MM.1S (cell line): Measurements from ENCODE around the gene CCDC154.

Source experiments
- DNase-seq: peaks from one replicate; pipeline ENCODE4 v3.0.0-alpha.2; 2015
- H2AFZ ChIP-seq: fragments of 300-600 bp; sonication (generic); 2 replicates; pipeline ENCODE4 v1.6.0; 2016; ENCODE audit warnings: antibody characterized with exemption, low read length
- H3F3A ChIP-seq: fragments of 300-600 bp; sonication (generic); 2 replicates; pipeline ENCODE4 v1.6.1; 2016; ENCODE audit warnings: mild to moderate bottlenecking, antibody characterized with exemption, low read length, moderate library complexity, mixed read lengths; ENCODE audit not compliant: insufficient read depth
- H3K27ac ChIP-seq: fragments of 300-600 bp; sonication (generic); 2 replicates; pipeline ENCODE4 v1.5.1; 2016; ENCODE audit warnings: mild to moderate bottlenecking, low read length
- H3K27me3 ChIP-seq: fragments of 300-600 bp; sonication (generic); replicated peaks from 2 replicates; pipeline ENCODE4 v1.6.0; 2016; ENCODE audit warnings: low read length; ENCODE audit not compliant: insufficient read depth
- H3K36me3 ChIP-seq: fragments of 300-600 bp; sonication (generic); replicated peaks from 2 replicates; pipeline ENCODE4 v1.6.1; 2016; ENCODE audit warnings: mild to moderate bottlenecking, low read length, mixed read lengths; ENCODE audit not compliant: insufficient read depth
- H3K4me1 ChIP-seq: fragments of 300-600 bp; sonication (generic); 2 replicates; pipeline ENCODE4 v1.6.1; 2016; ENCODE audit warnings: low read length, mixed read lengths
- H3K4me2 ChIP-seq: fragments of 300-600 bp; sonication (generic); 2 replicates; pipeline ENCODE4 v1.6.0; 2016; ENCODE audit warnings: low read depth, low read length
- H3K4me3 ChIP-seq: fragments of 300-600 bp; sonication (generic); 2 replicates; pipeline ENCODE4 v1.5.1; 2016; ENCODE audit warnings: low read length, mixed read lengths
- H3K79me2 ChIP-seq: fragments of 300-600 bp; sonication (generic); 2 replicates; pipeline ENCODE4 v1.6.1; 2016; ENCODE audit warnings: mixed run types, low read length, mixed read lengths
- H3K9ac ChIP-seq: fragments of 300-600 bp; sonication (generic); 2 replicates; pipeline ENCODE4 v1.6.1; 2016; ENCODE audit warnings: low read length, mixed read lengths
- H3K9me2 ChIP-seq: fragments of 300-600 bp; sonication (generic); replicated peaks from 2 replicates; pipeline ENCODE4 v1.6.1; 2016; ENCODE audit warnings: mild to moderate bottlenecking, low read length, mixed read lengths; ENCODE audit not compliant: insufficient read depth
- H3K9me3 ChIP-seq: fragments of 300-600 bp; sonication (generic); replicated peaks from 2 replicates; pipeline ENCODE4 v1.6.1; 2016; ENCODE audit warnings: mild to moderate bottlenecking, low read length, mixed read lengths; ENCODE audit not compliant: insufficient read depth
- H4K20me1 ChIP-seq: fragments of 300-600 bp; sonication (generic); 2 replicates; pipeline ENCODE4 v1.6.1; 2016; ENCODE audit warnings: mild to moderate bottlenecking, low read length, moderate library complexity, mixed read lengths; ENCODE audit not compliant: insufficient read depth
- EZH2 ChIP-seq: fragments of 300-600 bp; sonication (generic); optimal IDR thresholded peaks from 2 replicates; pipeline ENCODE3; 2017; ENCODE audit warnings: low read depth, mild to moderate bottlenecking, antibody characterized with exemption, low read length, mixed read lengths
- EZH2phosphoT487 ChIP-seq: fragments of 300-600 bp; sonication (generic); IDR thresholded peaks from 2 replicates; pipeline ENCODE4 v1.6.1; 2018; ENCODE audit warnings: antibody characterized with exemption, low read length
- TF ChIP-seq, protein P1 (sequence below): fragments of 300-600 bp; sonication (generic); IDR thresholded peaks from 2 replicates; pipeline ENCODE4 v1.5.1; 2016; ENCODE audit warnings: antibody characterized with exemption, low read length, mixed read lengths

CCDC154 gene, protein sequence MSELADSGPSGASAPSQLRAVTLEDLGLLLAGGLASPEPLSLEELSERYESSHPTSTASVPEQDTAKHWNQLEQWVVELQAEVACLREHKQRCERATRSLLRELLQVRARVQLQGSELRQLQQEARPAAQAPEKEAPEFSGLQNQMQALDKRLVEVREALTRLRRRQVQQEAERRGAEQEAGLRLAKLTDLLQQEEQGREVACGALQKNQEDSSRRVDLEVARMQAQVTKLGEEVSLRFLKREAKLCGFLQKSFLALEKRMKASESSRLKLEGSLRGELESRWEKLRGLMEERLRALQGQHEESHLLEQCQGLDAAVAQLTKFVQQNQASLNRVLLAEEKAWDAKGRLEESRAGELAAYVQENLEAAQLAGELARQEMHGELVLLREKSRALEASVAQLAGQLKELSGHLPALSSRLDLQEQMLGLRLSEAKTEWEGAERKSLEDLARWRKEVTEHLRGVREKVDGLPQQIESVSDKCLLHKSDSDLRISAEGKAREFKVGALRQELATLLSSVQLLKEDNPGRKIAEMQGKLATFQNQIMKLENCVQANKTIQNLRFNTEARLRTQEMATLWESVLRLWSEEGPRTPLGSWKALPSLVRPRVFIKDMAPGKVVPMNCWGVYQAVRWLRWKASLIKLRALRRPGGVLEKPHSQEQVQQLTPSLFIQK

DNA sequence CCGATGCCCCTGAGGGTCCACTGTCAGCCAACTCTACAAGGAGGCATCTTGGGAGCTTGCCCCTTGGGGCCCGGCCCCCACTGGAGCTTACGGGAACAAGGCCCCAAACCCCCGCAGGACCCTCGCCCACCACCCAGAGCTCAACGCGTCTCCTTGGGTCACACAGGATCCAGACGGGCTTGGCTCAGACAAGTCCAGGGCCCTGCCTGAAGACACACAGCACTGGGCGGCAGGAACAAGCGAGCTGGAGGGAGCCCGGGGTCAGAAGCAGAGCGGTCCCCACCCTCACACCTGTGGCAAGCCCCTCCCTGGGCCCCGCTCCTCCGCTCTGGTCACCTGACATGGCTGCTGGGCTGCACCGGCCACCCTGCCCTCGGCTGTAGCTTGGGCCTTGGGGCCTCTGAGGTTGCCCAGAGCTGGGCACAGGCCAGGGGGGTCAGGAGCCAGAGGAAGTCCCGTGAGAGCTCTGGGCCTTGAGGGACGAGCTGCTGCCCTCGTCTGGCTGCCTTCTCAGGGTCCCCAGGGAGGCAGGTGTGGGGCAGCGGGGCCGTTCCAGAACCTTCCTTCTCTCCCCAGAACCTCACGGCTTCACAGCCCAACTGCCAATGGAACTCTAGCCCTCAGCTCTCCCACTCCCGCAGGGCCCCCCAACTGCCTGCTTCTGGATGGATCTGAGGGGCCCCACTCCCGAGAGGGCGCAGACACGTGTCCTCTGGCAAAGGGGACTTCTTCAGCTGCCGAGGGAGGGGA, at the start of gene CCDC154:
TSS of gene CCDC154 (minus strand) at position 577 of the 750 bp plus-strand sequence. CDS start at position 343, 234 bp downstream.
- H3K27ac ChIP-seq: no peak within 1 kb of the TSS
- no peak within 1 kb of the TSS for H2AFZ ChIP-seq
- no peaks in the 10 kb centered on the region for H3K9me3 ChIP-seq
- no peaks in the 10 kb centered on the region for H3K9me2 ChIP-seq
- no peak within 1 kb of the TSS for H3K4me3 ChIP-seq
- H3K9ac ChIP-seq: no peak within 1 kb of the TSS
- H3K36me3 ChIP-seq: no peaks in the 10 kb centered on the region
- no peaks in the 10 kb centered on the region for H3K4me1 ChIP-seq
- no peaks in the 10 kb centered on the region for H4K20me1 ChIP-seq
- DNase-seq: no peak
- TF ChIP-seq EZH2phosphoT487 (no peak), EZH2 (no peak)
- TF ChIP-seq, protein P1, sequence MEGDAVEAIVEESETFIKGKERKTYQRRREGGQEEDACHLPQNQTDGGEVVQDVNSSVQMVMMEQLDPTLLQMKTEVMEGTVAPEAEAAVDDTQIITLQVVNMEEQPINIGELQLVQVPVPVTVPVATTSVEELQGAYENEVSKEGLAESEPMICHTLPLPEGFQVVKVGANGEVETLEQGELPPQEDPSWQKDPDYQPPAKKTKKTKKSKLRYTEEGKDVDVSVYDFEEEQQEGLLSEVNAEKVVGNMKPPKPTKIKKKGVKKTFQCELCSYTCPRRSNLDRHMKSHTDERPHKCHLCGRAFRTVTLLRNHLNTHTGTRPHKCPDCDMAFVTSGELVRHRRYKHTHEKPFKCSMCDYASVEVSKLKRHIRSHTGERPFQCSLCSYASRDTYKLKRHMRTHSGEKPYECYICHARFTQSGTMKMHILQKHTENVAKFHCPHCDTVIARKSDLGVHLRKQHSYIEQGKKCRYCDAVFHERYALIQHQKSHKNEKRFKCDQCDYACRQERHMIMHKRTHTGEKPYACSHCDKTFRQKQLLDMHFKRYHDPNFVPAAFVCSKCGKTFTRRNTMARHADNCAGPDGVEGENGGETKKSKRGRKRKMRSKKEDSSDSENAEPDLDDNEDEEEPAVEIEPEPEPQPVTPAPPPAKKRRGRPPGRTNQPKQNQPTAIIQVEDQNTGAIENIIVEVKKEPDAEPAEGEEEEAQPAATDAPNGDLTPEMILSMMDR: no peak
- no peaks in the 10 kb centered on the region for H3K79me2 ChIP-seq
- H3F3A ChIP-seq: no peaks in the 10 kb centered on the region
- no peak within 1 kb of the TSS for H3K4me2 ChIP-seq
- H3K27me3 ChIP-seq: peaks cover 13% of the 10 kb centered on the region

GRCh38 chr16:1493746-1494094, 49.4 kb upstream of the CCDC154 start:
- H2AFZ ChIP-seq: peak overlapping the region; percentile 93
- no peaks in the 10 kb centered on the region for H3K36me3 ChIP-seq
- no peaks in the 10 kb centered on the region for H4K20me1 ChIP-seq
- peak overlapping the region; percentile 76 for H3K4me3 ChIP-seq
- no peak overlapping the region for H3K27ac ChIP-seq
- TF ChIP-seq EZH2phosphoT487 (no peak), EZH2 (no peak)
- TF ChIP-seq, protein P1: no peak
- H3K9me2 ChIP-seq: no peaks in the 10 kb centered on the region
- H3K4me1 ChIP-seq: peaks cover 5% of the 10 kb centered on the region; the same call in 1 of the 2 replicates
- peaks cover 18% of the 10 kb centered on the region for H3K27me3 ChIP-seq
- H3F3A ChIP-seq: no peaks in the 10 kb centered on the region
- peak overlapping the region; percentile 95 for H3K9ac ChIP-seq
- H3K9me3 ChIP-seq: no peaks in the 10 kb centered on the region
- H3K79me2 ChIP-seq: peaks cover 17% of the 10 kb centered on the region
- peak; percentile 13 for DNase-seq
- peak overlapping the region; percentile 77 for H3K4me2 ChIP-seq

- peak within 1 kb of the TSS; percentile 62; the same call in 1 of the 2 replicates for H3K27ac ChIP-seq
- H3K36me3 ChIP-seq: no peaks in the 10 kb centered on the region
- H3K27me3 ChIP-seq: peaks cover 24% of the 10 kb centered on the region
- H3K9me3 ChIP-seq: no peaks in the 10 kb centered on the region
- TF ChIP-seq, protein P1: no peak
- no peak for TF ChIP-seq EZH2
- no peak for TF ChIP-seq EZH2phosphoT487
- H3K9ac ChIP-seq: peak within 1 kb of the TSS; percentile 95
- H2AFZ ChIP-seq: peak within 1 kb of the TSS; percentile 97
- no peaks in the 10 kb centered on the region for H3K9me2 ChIP-seq
- peak; percentile 84 for DNase-seq
- peak within 1 kb of the TSS; percentile 81 for H3K4me2 ChIP-seq
- peaks cover 17% of the 10 kb centered on the region for H3K79me2 ChIP-seq
- no peaks in the 10 kb centered on the region for H4K20me1 ChIP-seq
- peak within 1 kb of the TSS; percentile 76 for H3K4me3 ChIP-seq
- peaks cover 5% of the 10 kb centered on the region; the same call in 1 of the 2 replicates for H3K4me1 ChIP-seq
- no peaks in the 10 kb centered on the region for H3F3A ChIP-seq
These were observed 48.8 kb upstream of the CCDC154 start, which contains the start of gene TELO2 for GRCh38 chr16:1492923-1493745. Gene TELO2, plus strand, starts transcription at chr16:1493360. Its CDS starts 922 bp downstream, at chr16:1494282.
